Measurements from ENCODE around the gene FRMD5.

Gene FRMD5

DNA sequence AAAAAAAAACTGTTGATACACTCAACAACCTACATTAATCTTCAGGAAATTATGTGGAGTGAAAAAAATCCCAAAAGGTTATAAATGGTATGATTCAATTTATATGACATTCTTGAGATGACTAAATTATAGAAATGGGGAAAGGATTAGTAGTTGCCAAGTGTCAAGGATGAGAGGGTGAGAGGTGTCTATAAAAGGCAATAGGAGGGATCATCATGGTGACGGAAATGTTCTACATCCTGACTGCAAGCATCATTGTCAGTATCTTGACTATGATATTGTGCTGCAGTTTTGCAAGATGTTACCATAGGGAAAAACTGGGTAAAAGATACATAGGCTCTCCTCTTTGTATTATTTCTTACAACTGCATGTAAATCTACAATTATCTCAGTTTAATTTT is 125.6 kb downstream of the FRMD5 start:
- no peaks in the 10 kb centered on the region for H3K4me1 ChIP-seq (ENCODE audit: control extremely low read depth in 1 of 4, control insufficient read depth in 4 of 4, insufficient read depth in 4 of 4, low read length in 3 of 4)

DNA sequence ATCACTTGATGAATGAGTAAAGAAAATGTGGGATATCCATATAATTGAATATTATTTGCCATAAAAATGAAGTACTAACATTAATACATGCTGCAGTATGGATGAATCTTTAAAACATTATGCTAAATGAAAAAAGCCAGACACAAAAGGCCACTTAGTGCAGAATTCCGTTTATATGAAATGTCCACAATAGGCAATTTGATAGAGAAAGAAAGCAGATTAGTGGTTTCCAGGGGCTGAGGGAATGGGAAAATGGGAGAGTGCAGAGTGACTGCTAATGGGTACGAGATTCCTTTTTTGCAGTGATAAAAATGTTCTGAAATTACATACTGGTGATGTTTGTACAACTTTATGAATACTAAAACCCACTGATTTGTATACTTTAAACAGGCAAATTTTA is 126.7 kb downstream of the FRMD5 start:
- CTCF ChIA-PET: no interaction called here
- Histone ChIP-seq H3K36me3 (ENCODE audit: control insufficient read depth in 4 of 4, insufficient read depth in 4 of 4, low read length in 3 of 4) (no peaks in the 10 kb centered on the region), H3K4me1 (ENCODE audit: control extremely low read depth in 1 of 4, control insufficient read depth in 4 of 4, insufficient read depth in 4 of 4, low read length in 3 of 4) (no peaks in the 10 kb centered on the region), H3K4me3 (ENCODE audit: control insufficient read depth in 1 of 7, extremely low read depth in 1 of 7, insufficient read depth in 4 of 7, low read depth in 2 of 7, low read length in 6 of 7) (no peak overlapping the region), H3K27ac (ENCODE audit: insufficient read depth in 1 of 2, low read depth in 1 of 2, low read length in 2 of 2, poor library complexity in 1 of 2, severe bottlenecking in 2 of 2) (no peak overlapping the region), H3K9me3 (ENCODE audit: control extremely low read depth in 1 of 5, control insufficient read depth in 4 of 5, insufficient read depth in 2 of 5, low read depth in 1 of 5, low read length in 4 of 5) (no peaks in the 10 kb centered on the region), H3K27me3 (replicated peaks in 2 of 5; ENCODE audit: control insufficient read depth in 4 of 5, insufficient read depth in 5 of 5, low read length in 4 of 5) (peaks cover 0 to 10% (median 7%) of the 10 kb centered on the region in 5 experiments)
- POLR2A ChIA-PET: no interaction called here
- no peak for DNase-seq
- WGBS (ENCODE audit: insufficient coverage): 88% methylated on average over 1 of the region's 2 CpGs

More for the DNA sequence above, 125.6 kb downstream of the FRMD5 start:
- ChIA-PET CTCF (interaction anchor here (1.1 to 1.9 kb wide), 2 partner anchors 11 to 78 kb away, joined by 4 read pairs; no protein-coding TSS in a partner anchor), POLR2A (no interaction called here)
- WGBS (ENCODE audit: insufficient coverage): 80% methylated on average over 1 of the region's 1 CpG
- peaks cover 0 to 9% (median 0%) of the 10 kb centered on the region in 5 experiments for H3K27me3 ChIP-seq (replicated peaks in 2 of 5; ENCODE audit: control insufficient read depth in 4 of 5, insufficient read depth in 5 of 5, low read length in 4 of 5)
- H3K27ac ChIP-seq (ENCODE audit: insufficient read depth in 1 of 2, low read depth in 1 of 2, low read length in 2 of 2, poor library complexity in 1 of 2, severe bottlenecking in 2 of 2): no peak overlapping the region
- no peaks in the 10 kb centered on the region for H3K36me3 ChIP-seq (ENCODE audit: control insufficient read depth in 4 of 4, insufficient read depth in 4 of 4, low read length in 3 of 4)
- DNase-seq: no peak
- H3K9me3 ChIP-seq (ENCODE audit: control extremely low read depth in 1 of 5, control insufficient read depth in 4 of 5, insufficient read depth in 2 of 5, low read depth in 1 of 5, low read length in 4 of 5): no peaks in the 10 kb centered on the region
- H3K4me3 ChIP-seq (ENCODE audit: control insufficient read depth in 1 of 7, extremely low read depth in 1 of 7, insufficient read depth in 4 of 7, low read depth in 2 of 7, low read length in 6 of 7): no peak overlapping the region

DNA sequence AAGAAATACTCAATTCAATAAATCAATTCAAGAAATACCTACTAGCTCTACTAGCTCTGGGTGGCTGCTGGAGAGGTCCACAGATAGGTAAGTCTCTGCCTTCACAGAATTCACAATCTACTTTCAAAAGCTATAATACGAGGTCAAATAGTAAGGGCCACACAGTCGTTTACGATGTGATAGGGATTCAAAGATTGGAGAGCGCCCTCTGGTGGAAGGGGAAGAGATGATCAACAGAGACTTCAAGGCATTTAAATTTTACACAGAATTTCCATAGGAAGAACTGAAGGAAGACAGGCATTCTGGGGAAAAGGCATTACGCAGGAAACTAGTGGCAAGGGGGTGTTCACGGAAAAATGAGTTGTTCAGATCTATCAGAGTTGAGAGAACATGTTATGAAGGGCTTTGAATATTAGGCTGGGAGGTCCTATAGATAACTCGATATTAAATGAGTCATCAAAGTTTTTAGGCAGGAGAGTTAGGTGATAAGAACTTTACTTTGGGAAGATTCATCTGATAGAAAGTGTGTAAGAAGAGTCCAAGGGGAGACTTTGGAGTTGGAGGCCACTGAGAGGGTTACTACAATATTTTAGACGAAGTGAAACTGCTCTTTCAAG is 128.8 kb downstream of the FRMD5 start:
- CTCF ChIA-PET: interaction anchor here (1.0 to 3.5 kb wide), 10 partner anchors 12 to 194 kb away, joined by 3 to 25 read pairs (median 4); no protein-coding TSS in a partner anchor

DNA sequence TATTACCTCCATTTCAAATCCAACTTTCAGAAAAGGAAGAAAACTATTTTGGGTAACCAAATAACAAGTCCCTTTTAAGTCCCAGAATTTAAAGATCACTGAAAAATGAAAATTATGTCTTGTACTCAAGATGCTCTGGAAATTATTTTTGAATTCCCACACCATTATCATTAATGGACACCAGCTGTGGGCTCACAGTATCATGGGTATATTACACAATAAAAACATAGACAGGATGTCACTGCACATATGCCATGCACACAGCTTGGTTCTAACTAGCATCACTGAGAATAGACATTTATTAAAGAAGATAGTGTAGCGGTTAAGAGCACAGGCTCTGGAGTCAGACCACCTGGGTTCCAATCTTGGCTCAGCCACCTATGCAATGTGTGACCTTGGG is 130.4 kb downstream of the FRMD5 start:
- Histone ChIP-seq H3K27me3 (replicated peaks in 2 of 5; ENCODE audit: control insufficient read depth in 4 of 5, insufficient read depth in 5 of 5, low read length in 4 of 5) (peaks cover 0 to 27% (median 10%) of the 10 kb centered on the region in 5 experiments), H3K4me1 (ENCODE audit: control extremely low read depth in 1 of 4, control insufficient read depth in 4 of 4, insufficient read depth in 4 of 4, low read length in 3 of 4) (no peaks in the 10 kb centered on the region), H3K27ac (ENCODE audit: insufficient read depth in 1 of 2, low read depth in 1 of 2, low read length in 2 of 2, poor library complexity in 1 of 2, severe bottlenecking in 2 of 2) (no peak overlapping the region), H3K36me3 (ENCODE audit: control insufficient read depth in 4 of 4, insufficient read depth in 4 of 4, low read length in 3 of 4) (no peaks in the 10 kb centered on the region), H3K4me3 (ENCODE audit: control insufficient read depth in 1 of 7, extremely low read depth in 1 of 7, insufficient read depth in 4 of 7, low read depth in 2 of 7, low read length in 6 of 7) (no peak overlapping the region), H3K9me3 (ENCODE audit: control extremely low read depth in 1 of 5, control insufficient read depth in 4 of 5, insufficient read depth in 2 of 5, low read depth in 1 of 5, low read length in 4 of 5) (no peaks in the 10 kb centered on the region)
- no CpG with 5 or more reads among the region's 1 CpG for WGBS (ENCODE audit: insufficient coverage)
- ChIA-PET CTCF (interaction anchor here (1.4 to 3.5 kb wide), 4 partner anchors 10 to 162 kb away, joined by 3 to 25 read pairs (median 9); no protein-coding TSS in a partner anchor), POLR2A (no interaction called here)
- DNase-seq: no peak

More for the DNA sequence above, 128.8 kb downstream of the FRMD5 start:
- no peaks in the 10 kb centered on the region for H3K36me3 ChIP-seq (ENCODE audit: control insufficient read depth in 4 of 4, insufficient read depth in 4 of 4, low read length in 3 of 4)
- no peak overlapping the region for H3K4me3 ChIP-seq (ENCODE audit: control insufficient read depth in 1 of 7, extremely low read depth in 1 of 7, insufficient read depth in 4 of 7, low read depth in 2 of 7, low read length in 6 of 7)
- no peaks in the 10 kb centered on the region for H3K9me3 ChIP-seq (ENCODE audit: control extremely low read depth in 1 of 5, control insufficient read depth in 4 of 5, insufficient read depth in 2 of 5, low read depth in 1 of 5, low read length in 4 of 5)
- H3K27ac ChIP-seq (ENCODE audit: insufficient read depth in 1 of 2, low read depth in 1 of 2, low read length in 2 of 2, poor library complexity in 1 of 2, severe bottlenecking in 2 of 2): no peak overlapping the region
- WGBS (ENCODE audit: insufficient coverage): 39% methylated on average over 5 of the region's 8 CpGs
- peak; percentile 68 to 80 (median 75) for DNase-seq
- peaks cover 0 to 16% (median 7%) of the 10 kb centered on the region in 5 experiments for H3K27me3 ChIP-seq (replicated peaks in 2 of 5; ENCODE audit: control insufficient read depth in 4 of 5, insufficient read depth in 5 of 5, low read length in 4 of 5)
- POLR2A ChIA-PET: interaction anchor here (0.6 kb wide), 1 partner anchor 385 kb away, joined by 4 read pairs; no protein-coding TSS in a partner anchor
- H3K4me1 ChIP-seq (ENCODE audit: control extremely low read depth in 1 of 4, control insufficient read depth in 4 of 4, insufficient read depth in 4 of 4, low read length in 3 of 4): no peaks in the 10 kb centered on the region

DNA sequence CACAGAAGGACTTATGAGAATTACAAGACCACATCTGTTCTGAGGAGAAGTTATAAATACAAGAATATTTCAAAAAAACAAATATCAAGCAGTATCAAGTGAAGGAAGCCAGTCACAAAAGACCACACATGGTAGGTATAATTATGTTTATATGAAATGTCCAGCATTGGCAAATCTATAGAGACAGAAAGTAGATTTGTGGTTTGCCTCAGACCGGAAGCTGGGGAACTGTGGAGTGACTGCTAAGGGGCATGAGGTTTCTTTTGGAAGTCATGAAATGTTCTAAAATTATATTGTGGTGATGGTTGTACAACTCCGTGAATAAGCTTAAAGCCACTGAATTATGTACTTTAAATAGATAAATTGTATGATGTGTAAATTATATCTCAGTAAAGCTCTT is 136.9 kb downstream of the FRMD5 start:
- peaks cover 0 to 4% (median 0%) of the 10 kb centered on the region in 4 experiments for H3K4me1 ChIP-seq (ENCODE audit: control extremely low read depth in 1 of 4, control insufficient read depth in 4 of 4, insufficient read depth in 4 of 4, low read length in 3 of 4)
- H3K27ac ChIP-seq (ENCODE audit: insufficient read depth in 1 of 2, low read depth in 1 of 2, low read length in 2 of 2, poor library complexity in 1 of 2, severe bottlenecking in 2 of 2): no peak overlapping the region
- peaks cover 7 to 33% (median 12%) of the 10 kb centered on the region in 5 experiments for H3K27me3 ChIP-seq (replicated peaks in 2 of 5; ENCODE audit: control insufficient read depth in 4 of 5, insufficient read depth in 5 of 5, low read length in 4 of 5)
- 38% methylated on average over 1 of the region's 2 CpGs for WGBS (ENCODE audit: insufficient coverage)
- ChIA-PET CTCF (interaction anchor here (1.5 to 1.7 kb wide), 2 partner anchors 12 to 186 kb away, joined by 3 to 4 read pairs; no protein-coding TSS in a partner anchor), POLR2A (no interaction called here)
- H3K36me3 ChIP-seq (ENCODE audit: control insufficient read depth in 4 of 4, insufficient read depth in 4 of 4, low read length in 3 of 4): no peaks in the 10 kb centered on the region
- no peaks in the 10 kb centered on the region for H3K9me3 ChIP-seq (ENCODE audit: control extremely low read depth in 1 of 5, control insufficient read depth in 4 of 5, insufficient read depth in 2 of 5, low read depth in 1 of 5, low read length in 4 of 5)
- DNase-seq: peak in 2 of 3 donors; percentile 27 to 33
- H3K4me3 ChIP-seq (ENCODE audit: control insufficient read depth in 1 of 7, extremely low read depth in 1 of 7, insufficient read depth in 4 of 7, low read depth in 2 of 7, low read length in 6 of 7): no peak overlapping the region

DNA sequence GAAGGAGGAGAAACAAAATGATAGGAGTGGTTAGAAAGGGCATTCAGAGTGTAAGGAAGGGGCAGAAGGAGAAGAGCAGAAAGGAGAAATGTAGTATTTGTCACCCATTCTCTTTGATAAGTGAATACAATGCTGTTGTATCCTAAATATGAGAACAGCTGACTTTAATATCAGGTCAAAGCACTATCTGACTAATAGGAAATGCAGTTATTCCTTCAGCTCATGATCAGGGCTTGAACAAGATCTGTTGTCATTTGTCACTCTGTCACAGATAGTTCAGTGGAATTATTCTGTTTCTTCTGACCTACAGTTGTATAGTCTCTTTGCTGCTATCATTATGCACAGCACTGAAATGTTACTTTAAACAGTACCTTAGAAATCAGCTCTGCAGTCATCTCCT is 149.4 kb downstream of the FRMD5 start:
- no peaks in the 10 kb centered on the region for H3K36me3 ChIP-seq (ENCODE audit: control insufficient read depth in 4 of 4, insufficient read depth in 4 of 4, low read length in 3 of 4)
- CTCF ChIA-PET: no interaction called here

DNA sequence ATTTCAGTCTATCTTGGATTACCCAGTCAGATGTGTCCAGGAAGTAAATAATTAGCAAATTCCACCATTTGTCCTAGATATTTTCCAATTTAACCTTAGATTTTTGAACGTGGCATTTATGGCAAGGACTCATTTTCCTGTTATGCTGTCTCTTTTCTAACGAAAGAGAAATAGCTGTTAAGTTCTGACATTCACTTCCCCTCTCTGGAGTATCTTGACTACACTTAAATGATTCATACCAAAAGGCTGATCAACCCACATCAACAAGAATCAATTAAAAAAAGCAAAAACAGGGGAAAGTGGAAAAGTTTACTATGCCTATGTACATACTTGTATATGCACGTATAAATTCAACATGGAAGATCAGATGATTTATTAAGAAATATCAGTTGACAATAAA is 149.9 kb downstream of the FRMD5 start:
- Histone ChIP-seq H3K36me3 (ENCODE audit: control insufficient read depth in 4 of 4, insufficient read depth in 4 of 4, low read length in 3 of 4) (no peaks in the 10 kb centered on the region), H3K4me3 (ENCODE audit: control insufficient read depth in 1 of 7, extremely low read depth in 1 of 7, insufficient read depth in 4 of 7, low read depth in 2 of 7, low read length in 6 of 7) (no peak overlapping the region), H3K4me1 (ENCODE audit: control extremely low read depth in 1 of 4, control insufficient read depth in 4 of 4, insufficient read depth in 4 of 4, low read length in 3 of 4) (no peaks in the 10 kb centered on the region), H3K9me3 (ENCODE audit: control extremely low read depth in 1 of 5, control insufficient read depth in 4 of 5, insufficient read depth in 2 of 5, low read depth in 1 of 5, low read length in 4 of 5) (no peaks in the 10 kb centered on the region), H3K27ac (ENCODE audit: insufficient read depth in 1 of 2, low read depth in 1 of 2, low read length in 2 of 2, poor library complexity in 1 of 2, severe bottlenecking in 2 of 2) (no peak overlapping the region), H3K27me3 (replicated peaks in 2 of 5; ENCODE audit: control insufficient read depth in 4 of 5, insufficient read depth in 5 of 5, low read length in 4 of 5) (no peaks in the 10 kb centered on the region)
- WGBS (ENCODE audit: insufficient coverage): 0% methylated on average over 1 of the region's 3 CpGs
- ChIA-PET POLR2A (no interaction called here), CTCF (no interaction called here)
- no peak for DNase-seq

More for the DNA sequence above, 149.4 kb downstream of the FRMD5 start:
- Histone ChIP-seq H3K9me3 (ENCODE audit: control extremely low read depth in 1 of 5, control insufficient read depth in 4 of 5, insufficient read depth in 2 of 5, low read depth in 1 of 5, low read length in 4 of 5) (no peaks in the 10 kb centered on the region), H3K27me3 (replicated peaks in 2 of 5; ENCODE audit: control insufficient read depth in 4 of 5, insufficient read depth in 5 of 5, low read length in 4 of 5) (no peaks in the 10 kb centered on the region), H3K4me3 (ENCODE audit: control insufficient read depth in 1 of 7, extremely low read depth in 1 of 7, insufficient read depth in 4 of 7, low read depth in 2 of 7, low read length in 6 of 7) (no peak overlapping the region), H3K4me1 (ENCODE audit: control extremely low read depth in 1 of 4, control insufficient read depth in 4 of 4, insufficient read depth in 4 of 4, low read length in 3 of 4) (no peaks in the 10 kb centered on the region), H3K27ac (ENCODE audit: insufficient read depth in 1 of 2, low read depth in 1 of 2, low read length in 2 of 2, poor library complexity in 1 of 2, severe bottlenecking in 2 of 2) (no peak overlapping the region)
- POLR2A ChIA-PET: no interaction called here
- DNase-seq: no peak
